COLO668 (cell line): ENCODE data around the gene TRIM63.

ENCODE experiments used
- DNase-seq: peaks from one replicate; lab custom pipeline; 2025; ENCODE audit not compliant: unreplicated experiment; lab: John Stamatoyannopoulos, UW

Gene TRIM63

DNA sequence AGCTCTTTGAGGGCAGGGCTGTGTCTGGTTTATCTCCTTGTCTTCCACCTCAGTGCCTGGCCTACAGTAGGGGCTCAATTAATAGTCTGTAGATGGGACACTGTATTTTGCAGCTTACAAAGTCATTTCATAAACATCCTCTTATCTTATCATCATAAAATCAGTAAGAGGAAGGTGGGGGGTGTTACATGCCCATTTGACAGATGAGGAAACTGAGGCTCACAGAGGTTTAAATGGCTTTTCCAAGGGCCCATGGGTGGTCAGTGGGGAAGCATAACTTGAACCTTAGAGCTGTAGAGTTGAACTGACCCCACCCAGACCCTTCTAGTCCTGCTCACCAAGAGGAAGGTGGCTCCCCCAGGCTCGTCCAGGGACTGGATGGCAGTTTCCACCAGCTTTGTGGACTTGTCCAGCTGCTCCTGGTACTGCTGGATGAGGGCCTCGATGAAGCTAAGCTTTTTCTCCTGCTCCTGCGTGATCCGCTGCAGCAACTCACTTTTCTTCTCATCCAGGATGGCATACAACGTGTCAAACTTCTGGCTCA is 9.3 kb downstream of the TRIM63 start:
- no peak for DNase-seq

DNA sequence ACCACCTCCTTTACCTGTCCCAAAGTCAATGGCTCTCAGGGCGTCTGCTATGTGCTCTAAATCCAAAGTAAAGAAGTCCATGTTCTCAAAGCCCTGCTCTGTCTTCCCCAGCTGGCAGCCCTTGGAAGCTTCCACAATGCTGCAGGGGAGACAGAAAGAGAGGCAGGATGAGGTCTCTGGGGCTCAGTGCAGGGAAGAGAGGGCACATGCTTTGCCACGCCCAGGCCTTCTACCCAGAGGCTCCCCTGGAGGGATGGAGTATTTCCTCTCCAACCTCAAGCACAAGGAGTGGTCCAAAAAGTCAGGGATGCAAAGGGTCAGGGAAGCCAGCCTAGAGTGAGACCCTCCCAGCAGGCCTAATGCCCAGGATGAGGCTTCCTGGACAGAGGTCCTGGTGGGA is 10.2 kb downstream of the TRIM63 start:
- DNase-seq, result no peak

- no peak for DNase-seq
Measured at GRCh38 chr1:26055041-26055440, 12.4 kb downstream of the TRIM63 start.

DNA sequence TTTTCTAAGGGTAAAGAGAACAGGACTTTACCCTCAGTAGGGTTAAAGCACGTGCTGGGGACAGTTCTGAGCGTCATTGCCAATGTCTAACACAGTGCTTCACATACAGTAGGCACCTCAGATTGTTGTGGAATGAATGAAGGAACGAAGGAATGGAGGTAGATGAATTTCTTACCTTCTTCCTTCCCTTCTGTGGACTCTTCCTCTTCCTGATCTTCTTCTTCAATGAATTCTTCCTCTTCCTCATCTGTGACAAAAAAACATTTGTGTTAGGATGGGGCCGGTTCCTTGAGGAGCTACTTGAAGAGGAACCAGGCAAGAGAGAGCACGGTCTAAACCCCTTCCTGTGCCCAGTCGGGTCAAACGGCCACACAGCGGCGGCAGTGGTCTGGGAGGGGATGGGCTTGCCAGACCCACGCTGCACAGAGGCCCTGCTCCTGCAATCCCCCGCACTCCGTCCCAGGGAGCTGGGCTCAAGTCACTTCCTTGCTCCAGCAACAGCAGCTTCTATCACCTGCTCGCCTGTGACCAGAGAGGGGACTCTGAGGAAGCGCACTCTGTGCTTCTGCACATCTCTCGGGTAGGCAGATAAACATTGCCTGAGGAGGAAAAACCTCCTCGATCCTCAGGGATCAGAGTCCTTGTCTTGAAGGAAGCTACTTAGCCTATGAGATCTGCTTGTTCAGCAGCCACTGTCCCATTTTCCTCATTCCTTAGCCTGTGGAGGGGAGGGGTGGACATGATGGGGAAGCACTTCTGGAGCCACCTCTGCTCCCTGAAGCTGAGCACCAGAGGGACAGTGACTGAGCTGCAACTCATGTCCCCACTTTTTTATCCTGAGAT is 13.5 kb downstream of the TRIM63 start:
- DNase-seq, result no peak

DNA sequence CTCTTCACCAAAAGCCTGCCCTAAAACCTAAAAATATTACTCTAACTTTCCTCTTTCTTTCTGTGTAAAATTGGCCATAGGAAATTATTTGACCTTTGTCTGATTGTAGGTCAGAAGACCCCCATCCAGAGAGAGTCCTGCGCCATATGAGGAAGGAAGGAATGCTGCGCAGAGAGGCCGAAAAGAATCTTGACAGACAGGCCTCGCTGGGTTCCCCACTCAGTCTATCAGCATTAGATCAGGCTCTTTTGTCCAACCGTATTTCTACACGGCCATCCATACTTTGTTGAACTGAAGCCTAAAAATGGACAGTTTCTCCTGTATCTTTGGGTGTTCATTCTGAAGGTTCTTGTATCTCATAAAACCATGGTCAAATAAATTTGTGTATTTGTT is 17.2 kb downstream of the TRIM63 start:
- DNase-seq, result no peak

- no peak for DNase-seq
Measured at GRCh38 chr1:26049531-26050247, 17.7 kb downstream of the TRIM63 start.

DNA sequence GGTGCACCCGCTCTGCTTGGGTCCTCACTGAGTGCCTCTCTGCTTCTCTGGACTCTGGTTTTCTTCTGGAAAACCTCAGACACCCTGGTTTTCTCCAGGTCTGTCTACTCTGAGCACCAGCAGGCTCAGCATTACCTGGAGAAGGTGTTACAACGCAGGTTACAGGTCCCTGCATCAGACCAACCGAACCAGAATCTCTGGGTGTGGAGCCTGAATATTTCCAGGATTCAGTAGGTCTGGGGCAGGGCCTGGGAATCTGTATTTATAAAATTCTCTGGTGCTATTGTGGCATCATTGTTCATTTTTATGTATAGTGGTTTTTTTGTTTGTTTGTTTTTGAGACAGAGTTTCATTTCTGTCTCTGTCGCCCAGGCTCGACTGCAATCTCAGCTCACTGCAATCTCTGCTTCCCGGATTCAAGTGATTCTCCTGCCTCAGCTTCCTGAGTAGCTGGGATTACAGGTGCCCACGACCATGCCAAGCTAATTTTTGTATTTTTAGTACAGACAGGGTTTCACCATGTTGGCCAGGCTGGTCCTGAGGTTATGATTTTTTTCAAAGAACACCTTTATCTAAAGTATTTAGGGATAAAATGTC is 20.1 kb downstream of the TRIM63 start:
- no peak for DNase-seq

DNA sequence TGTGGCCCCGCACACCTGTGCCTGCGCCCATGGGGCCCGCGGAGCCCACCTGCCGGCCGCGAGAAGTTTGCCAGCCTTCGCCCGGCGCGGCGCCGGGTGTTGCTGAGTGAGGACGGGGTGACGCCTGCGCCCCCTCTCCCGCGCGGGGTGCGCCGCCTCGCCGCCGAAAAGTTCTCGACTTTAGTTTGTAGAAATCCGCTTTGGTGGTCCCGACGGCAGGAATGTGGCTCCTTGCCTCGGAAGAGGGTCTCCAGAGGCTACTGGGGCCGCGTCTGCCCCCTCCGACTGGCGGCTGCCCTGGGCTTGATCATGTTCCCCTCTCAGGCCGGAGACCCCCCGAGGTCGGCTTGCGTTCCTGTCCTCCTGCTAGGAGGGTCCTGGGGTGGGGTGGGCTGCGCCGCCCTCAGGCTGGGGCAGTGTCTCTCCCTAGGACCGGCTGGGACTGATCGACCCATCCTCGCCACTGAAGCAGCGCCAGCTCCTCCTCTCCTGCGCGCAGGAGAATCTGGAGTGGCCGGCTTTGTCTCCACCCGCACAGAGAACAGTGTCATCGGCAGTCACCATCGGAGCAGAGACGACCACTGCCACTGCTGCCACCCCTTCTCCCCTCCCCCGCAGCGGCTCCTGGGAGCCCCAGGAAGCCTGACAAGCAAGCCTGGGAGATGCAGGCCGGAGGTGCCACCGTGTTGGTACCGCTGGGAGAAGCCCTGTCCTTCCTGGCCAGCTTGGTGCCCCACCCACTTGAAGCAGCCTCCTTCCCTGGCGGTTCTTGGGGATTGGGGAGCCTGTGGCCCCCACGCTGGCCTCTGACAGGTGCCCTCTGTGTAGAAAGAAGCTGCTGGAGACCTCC is 21.0 kb downstream of the TRIM63 start:
- DNase-seq, result no peak

- peak; percentile 45 for DNase-seq
Measured at GRCh38 chr1:26045722-26046245, 21.6 kb downstream of the TRIM63 start, which contains the start of gene SLC30A2. Gene SLC30A2, minus strand, starts transcription at chr1:26046118. Its CDS starts 222 bp downstream, at chr1:26045896.

GRCh38 chr1:26044971-26045721 is 22.3 kb downstream of the TRIM63 start:
- DNase-seq, result no peak

DNA sequence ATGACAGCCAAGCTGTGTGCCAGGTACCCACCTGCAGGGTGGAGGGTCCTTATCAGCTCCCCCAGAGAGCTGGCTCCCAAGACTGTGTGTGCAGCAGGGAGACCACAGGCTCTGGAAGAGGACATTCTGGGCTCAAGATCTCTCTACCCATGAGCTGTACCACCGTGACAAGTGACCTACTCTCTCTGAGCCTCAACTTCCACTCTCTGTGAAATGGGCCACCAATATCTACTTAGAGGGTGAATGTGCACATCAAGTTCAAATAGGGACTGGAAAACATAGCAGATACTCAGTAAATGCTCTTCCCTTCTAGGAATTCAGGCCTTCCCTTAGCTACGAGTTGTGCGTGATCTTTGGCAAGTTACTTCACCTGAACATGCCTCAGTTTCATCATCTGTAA is 23.0 kb downstream of the TRIM63 start:
- no peak for DNase-seq

DNA sequence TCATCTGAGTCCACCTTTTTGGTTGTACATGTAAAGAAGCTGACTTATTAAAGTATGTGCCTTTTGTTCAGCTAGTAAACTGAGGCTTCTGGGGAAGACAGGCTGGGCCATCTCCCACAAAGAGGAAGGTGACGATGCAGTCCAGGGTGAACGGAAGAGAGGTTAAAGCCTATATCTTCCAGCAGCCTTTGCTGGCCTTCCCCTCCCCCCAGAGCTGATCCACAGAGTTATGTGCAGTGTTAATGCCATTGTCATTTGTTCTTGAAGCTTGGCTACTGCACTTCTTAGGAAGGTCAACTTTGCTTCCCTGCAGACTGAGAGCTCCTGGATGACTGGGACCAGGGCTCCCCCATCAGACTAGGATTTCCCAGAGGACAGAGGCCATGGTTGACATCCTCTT is 23.7 kb downstream of the TRIM63 start:
- no peak for DNase-seq

DNA sequence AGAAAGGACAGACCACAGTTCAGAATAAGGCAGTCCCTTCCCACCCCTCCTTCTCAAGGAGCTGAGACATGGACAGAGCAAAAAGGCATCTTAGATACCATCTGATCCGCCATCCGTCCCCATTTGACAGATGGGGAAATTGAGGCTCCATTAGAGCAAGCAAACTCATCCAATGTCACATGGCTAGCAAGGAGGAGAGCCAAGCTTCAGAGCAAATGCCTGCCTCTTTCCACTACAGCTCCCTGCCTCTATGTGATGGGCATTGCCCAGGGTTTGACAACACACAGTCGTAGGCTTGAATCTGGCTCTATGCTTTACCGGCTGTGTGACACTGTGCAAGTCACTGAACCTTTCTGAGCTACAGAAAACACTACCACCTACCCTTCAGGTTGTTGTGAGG is 25.5 kb downstream of the TRIM63 start:
- no peak for DNase-seq

DNA sequence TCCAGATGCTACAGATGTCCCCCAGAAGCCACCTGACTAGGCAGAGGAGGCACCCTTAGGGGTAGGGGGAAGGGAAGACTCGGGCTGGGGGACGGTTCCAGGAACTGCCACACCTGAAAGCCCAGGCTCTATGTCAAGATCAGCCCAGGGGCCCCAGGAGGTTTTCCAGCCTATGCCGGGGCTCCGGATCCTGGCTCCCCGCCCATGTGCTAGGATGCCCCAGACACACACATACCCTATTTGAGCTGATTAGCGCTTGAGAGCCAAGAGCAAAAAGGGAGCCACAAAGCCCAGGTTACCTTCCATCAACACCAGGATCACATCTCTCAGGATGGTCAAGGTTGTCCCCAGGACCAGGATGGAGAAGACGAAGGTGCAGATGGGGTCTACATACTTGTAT is 26.0 kb downstream of the TRIM63 start:
- no peak for DNase-seq

GRCh38 chr1:26038904-26039303 is 28.5 kb downstream of the TRIM63 start:
- no peak for DNase-seq

DNA sequence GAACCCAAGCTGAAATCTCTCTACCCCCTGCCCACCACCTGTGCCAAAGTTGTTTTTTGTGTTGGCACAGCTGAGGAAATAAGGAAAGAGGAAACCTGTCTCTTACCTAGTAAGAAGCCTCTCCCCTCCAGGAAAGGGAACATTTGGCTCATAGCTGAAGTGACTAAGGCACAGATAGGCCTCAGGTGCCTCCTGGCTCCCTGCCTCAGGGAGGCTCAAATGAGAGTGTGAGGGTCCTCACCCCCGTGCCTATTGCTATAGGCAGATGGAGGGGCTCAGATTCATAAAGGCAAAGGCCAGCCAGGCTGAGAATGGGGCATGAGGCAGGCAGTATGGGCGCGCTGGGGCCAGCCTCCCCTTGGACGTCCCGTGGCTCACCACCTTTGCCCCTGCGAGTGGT is 29.0 kb downstream of the TRIM63 start:
- DNase-seq, result no peak

GRCh38 chr1:26037904-26038303 is 29.5 kb downstream of the TRIM63 start:
- DNase-seq, result no peak

DNA sequence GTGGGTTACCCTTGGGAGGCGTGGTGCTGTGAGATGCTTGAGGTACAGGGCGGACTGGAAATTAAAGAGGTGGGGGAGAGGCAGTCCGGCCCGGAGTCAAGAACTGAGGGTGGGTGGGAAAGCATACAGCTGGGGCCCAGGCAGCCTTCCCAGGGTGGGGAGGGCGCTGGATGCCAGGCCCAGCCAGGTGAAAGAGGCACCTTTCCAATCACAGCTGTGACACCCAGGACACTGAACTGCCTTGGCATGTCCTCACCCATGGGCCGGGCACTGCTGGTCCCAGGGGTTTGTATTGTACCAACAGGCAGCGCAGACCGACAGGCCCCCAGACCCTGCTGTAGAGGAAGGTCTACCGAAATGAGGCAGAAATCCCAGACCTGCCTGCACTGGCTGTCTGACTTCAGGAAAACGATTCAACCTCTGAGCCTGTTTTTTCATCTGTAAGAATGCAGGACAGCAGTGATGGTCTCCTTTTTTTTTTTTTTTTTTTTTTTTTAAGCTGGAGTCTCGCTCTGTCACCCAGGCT is 30.6 kb downstream of the TRIM63 start:
- DNase-seq, result no peak

GRCh38 chr1:26035959-26036755 is 31.3 kb downstream of the TRIM63 start:
- DNase-seq, result peak; percentile 85
